Central memory CD4-positive, alpha-beta T cell (primary cell): ENCODE data around the gene SPATA31C2.
A peak's percentile ranks its signal among the peaks of the same experiment; 100 is the strongest.
"Not testable (repeated sequence)": the region's sequence is repeated elsewhere in the genome, so short reads cannot be mapped to it uniquely, and the experiment has no call there.

ENCODE experiments used
- DNase-seq: peaks from one replicate; pipeline ENCODE4 v3.0.0; 2022
- total RNA-seq, 3 experiments: gene quantifications; one replicate each; lab custom pipeline; 2026; lab: John Stamatoyannopoulos, UW

SPATA31C2 gene
- 0 reads per million in 3 experiments for total RNA-seq

DNA sequence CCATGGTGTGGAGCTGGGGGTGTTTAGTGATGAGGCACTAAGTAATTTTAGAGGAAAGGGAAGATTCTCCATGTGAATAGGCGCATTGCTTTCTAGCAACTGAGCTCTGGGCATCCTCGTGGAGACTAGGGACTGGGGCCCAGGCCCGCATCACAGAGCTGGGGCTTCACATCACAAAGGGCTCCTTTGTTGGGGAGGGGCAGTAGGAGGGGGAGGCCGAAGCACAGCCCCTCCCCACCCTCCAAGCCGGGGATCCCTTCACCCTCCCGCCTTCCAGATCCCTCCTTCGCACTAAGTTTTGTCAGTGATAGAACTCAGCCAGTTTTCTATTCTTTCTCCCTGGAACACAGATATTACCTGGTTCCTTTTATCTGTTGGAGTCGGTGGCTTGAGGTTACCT lies at the start of gene SPATA31C2:
SPATA31C2 (minus strand) TSS at position 101 of the 400 bp plus-strand sequence; CDS start at position 72, 29 bp downstream.
- DNase-seq, result not testable (repeated sequence)

DNA sequence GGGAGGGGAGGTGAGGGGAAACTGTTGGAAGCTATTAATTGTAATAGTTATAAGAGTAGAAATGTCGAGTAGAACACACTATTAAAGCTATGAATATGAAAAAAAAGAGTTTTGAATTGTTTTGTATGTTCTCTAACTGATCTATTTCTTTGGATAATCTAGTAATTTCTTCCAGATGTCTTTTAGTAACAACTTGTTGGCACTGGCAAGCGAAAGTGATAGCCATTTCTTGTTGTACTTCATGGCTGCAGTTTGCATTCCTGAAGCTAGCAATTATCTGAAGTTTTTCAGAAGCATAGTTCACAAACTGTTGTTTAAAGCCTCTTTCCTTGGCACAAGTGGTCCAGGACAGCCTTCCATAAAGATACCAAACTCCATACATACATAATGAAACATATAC lies 49.4 kb upstream of the SPATA31C2 start:
- DNase-seq, result no peak

DNA sequence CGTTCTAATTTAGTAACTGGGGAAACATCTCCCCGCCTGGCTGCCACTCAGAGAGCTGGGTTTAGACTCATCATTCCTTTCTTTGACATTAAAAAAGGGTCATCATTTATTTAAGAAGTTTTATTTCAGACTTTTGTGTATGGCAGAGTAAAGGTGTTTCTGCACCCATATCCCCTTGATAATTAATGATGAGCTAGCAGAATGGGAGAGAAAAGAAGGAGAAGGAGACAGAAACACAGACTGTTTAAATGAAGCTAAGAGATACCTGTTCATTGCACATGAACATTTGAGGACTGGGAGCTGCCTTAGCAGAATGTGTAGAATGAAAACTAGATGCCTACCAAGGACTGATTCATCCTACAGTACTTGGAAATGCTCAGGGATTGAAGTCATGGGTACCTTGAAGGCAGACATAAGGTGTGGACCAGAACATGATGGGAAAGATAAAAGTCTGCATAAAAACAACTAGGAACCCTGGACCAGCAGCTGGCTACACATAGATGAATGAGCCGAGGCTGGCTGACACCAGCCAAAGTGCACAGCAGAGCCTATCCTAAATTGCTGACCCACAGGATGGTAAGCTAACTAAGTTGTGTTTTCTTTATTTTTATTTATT lies 48.3 kb upstream of the SPATA31C2 start:
- no peak for DNase-seq

DNA sequence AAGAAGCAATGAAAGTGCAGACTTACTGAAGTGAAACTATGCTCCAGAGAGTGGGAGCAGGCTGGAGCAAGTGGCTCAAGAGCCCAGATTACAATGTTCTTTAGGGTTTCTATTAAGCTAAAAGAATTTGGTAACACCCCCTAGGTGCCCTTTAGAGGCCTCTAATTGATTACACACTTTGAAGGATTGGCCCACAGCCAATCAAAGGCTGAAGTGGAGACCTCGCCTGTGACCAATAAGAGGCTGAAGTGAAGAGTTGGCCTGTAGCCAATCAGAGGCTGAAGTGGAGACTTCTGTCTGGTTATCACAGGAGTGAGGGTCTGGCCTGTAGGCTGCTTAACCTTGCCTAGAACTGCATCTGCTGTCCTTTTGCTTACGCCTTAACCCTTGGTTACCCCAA lies 46.7 kb upstream of the SPATA31C2 start:
- DNase-seq, result no peak

DNA sequence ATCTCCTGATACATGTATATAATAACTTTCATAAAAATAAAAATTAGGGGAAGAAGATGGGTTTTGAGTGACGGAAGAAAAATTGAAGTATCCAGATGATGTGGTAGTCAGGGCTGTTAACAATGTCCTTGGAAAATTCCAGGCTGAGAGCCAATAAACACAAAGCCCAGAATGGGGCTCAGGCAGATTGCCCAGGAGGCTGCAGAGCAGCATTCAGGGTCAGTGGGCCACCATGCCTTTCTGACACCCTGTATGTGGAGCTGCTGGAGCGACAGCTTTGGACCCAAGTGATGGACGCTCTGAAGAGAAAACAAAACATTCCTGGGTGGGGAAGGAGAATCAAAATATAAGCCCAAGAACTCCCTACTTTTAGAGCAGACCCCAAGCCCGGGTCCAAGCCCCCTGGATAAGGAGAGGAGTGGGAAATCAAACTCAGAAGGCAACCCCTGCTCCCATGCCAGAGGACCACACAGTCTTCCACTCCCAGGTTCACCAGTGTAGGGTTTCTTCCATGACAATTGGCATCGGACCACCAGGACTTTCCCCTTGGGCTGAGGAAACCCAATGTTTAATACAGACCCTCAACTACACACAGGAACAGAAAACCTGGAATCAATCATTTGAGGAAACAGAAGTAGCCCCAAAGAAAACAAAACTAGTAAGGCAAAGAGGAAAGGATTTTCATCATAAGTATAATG lies 45.7 kb upstream of the SPATA31C2 start:
- DNase-seq, result no peak

DNA sequence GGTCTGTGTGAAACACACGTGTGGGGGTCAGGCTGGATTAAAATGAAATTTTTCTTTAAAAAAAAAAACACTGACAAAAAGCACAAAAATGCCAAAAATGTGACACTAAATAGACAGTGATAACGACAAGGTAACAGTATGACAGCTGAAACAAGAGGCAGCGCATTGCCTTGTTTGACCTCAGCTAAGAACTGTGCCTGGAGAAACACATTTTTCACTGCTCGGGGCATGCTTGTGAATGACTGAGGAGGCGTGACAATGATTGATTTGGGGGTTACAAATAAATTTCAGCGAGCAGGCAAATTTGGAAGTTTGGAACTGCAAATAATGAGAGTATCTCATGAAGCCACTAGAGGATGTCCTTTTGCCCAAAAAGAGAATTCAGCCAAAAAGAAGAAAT lies 44.2 kb upstream of the SPATA31C2 start:
- no peak for DNase-seq

DNA sequence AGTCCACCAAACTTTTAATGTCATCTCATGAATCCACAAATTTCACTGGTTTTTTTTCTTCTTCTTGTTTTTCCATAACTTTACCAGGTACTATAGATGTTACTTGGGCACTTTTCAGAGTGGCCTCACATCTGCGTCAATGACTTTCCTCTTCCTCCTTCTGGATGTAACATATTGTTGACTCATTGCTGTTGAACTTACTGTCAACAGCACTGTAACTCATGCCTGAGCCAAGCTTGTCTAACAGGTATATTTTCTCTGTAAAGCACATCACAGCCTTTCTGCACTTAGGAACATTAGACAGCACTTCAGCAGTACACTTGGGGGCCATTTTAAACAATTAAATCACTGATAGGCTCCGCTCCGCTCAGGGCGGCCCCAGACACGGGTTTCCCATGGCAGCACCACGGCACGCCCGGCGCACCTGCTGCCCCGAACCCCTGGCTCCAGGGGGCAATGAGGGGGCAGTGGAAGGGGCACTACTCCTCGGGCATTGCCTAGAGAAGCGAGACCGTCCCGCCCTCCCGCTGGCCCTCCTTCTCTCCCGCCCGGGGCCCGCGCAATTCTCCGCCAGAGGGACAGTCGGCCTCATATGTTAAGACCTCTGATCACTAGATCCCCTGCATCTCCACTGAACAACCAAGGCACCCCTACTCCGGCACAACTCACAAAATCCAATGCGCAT lies 41.9 kb upstream of the SPATA31C2 start:
- no peak for DNase-seq

DNA sequence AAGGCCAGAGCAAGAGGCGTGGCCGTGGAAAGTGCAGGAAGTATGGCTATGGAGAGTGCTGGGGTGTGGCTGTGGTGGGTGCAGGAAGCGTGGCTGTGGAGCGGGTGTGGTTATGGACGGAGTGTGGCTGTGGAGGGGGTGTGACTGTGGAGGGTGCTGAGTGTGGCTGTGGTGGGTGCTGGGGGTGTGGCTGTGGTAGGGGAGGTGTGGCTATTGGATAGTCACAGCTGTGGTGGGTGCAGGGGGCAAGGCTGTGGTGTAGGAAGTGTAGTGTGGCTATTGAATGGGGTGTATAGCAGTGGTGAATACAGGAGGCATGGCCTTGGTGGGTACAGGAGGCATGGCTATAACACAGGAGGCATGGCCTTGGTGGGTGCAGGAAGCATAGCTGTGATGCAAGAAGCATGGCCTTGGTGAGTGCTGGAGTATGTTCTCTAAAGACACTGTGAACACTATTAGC lies 40.8 kb upstream of the SPATA31C2 start:
- DNase-seq, result no peak

DNA sequence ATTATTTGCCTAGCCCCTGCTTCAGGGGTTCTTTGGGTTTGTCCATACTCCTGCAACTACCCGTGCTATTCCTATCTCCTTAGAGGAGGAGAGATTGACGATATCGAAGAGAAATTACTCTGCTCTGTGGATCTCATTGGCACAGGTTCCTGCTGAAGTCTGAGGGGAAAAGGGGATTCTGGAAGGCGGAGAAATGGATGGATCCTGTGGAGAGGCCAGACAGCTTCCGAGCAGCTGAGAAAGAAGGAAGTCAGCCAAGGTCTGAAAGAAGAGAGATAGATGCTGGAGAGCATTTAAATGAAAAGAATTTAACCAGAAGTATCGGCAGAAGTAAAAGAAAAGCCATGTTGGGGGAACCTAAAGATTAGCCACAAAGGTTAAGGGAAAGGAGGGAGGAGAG lies 40.4 kb upstream of the SPATA31C2 start:
- DNase-seq, result no peak

DNA sequence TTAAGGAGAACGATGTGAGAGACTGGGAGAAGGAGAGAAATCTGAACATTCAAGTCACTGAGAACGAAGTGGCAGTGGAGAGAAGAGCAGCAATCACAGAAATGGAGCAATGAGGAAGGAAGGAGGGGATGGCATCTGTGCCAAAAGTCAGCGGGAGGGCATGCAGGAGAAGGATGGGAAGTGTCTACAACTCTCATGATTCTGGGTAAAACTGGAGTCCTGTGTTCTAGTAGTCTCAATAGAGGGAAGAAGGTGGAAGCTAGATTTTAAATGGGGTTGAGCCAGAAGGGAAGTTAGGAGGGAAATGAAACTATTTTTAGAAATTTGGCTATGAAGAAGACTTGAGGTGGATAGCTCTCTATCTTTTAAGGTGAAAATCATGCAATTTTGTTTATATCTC lies 39.1 kb upstream of the SPATA31C2 start:
- no peak for DNase-seq

DNA sequence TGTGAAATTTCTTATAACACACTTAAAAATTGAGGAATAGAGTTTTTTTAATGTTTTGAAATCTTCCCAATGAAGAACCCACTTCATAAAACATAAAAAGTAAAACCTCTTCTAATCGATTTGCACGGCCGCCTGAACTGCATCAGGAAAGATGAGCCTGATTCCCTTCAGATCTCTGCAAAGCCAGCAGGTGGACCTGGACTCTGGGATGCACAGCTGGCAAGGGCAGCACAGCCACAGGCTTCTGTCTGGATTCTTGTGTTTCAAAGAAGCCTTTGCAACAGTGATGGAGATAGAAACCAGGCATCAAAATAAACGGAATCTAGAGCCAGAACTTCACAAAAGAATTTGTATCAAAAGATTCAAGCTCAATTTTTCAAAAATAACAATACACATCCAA lies 36.0 kb upstream of the SPATA31C2 start:
- no peak for DNase-seq

DNA sequence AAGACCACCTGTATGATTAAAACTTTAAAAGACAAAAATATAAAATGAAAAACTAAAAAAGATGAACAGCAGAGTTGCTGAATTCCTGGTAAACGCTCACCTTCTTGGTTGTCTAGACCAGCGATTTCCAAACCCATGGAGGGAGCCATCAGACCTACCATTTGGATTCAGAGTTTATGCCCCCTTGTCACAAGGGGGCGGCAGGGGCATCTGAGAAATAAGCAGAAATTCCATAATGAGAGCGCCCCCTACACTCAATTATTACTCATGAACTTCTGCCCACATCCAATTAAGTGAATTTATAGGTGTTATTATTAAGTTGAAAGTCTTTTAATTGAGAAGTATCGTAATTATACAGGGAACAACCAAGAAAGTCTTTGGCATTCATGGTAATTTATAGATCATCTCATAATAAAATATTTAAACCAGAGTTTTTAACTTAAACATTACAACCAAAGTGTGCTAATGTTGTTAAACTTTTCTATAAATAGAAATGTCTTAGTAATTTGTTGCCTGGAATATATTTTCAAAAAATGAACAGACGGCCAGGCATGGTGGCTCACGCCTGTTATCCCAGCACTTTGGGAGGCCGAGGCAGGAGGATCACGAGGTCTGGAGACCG lies 35.2 kb upstream of the SPATA31C2 start:
- DNase-seq, result peak; percentile 43

DNA sequence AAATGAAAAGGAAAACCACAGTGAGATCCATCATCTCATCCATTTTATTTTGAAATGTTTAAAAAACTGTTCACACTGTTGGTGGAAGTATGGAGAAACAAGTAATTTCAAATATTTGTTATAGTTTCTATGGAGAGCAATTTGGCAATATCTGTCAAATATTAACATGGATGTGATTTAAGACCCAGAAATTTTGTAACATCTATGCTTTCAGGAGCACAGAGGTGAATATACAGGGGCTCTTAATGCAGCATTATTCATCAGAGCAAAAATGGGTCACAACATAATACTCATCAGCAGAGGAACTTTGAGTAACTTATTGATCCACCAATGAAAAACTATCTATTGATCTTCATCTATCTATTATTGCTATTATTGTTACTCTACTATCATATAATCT lies 31.4 kb upstream of the SPATA31C2 start:
- DNase-seq, result no peak

DNA sequence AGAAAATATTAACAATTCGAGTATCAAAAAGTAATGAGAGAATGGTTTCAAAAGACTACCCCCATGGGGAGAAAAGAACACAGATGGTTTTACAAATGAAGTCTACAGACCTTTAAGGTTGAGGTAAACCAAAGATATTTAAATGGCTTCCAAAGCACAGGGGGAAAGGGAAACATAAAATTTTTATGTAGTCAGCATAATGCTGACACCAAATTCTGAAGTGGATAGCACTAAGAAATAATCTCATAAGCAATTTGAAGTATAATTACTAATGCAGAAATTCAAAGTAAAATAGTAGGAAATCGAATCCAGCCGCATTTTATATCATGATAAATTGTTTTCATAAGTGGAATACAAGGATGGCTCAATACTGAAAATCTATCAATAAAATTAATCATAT lies 30.3 kb upstream of the SPATA31C2 start:
- DNase-seq, result no peak

DNA sequence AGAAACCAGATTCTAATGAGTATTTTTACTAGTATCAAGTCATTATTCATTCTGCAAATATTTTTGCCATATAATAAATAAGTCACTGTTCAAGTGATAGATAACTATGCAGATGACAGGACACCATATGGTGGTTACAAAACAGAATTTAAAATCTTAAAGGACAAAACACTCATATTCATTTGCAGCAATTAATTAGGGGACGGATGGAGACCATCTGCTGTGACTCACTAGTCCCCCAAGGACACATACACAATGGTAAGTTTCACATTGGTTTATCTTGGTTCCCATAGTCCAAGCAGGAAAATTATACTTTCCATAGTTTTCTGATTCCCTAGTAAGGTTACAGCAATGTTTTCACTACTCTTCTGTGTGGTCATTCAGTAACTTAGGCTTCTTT lies 28.4 kb upstream of the SPATA31C2 start:
- DNase-seq, result no peak

DNA sequence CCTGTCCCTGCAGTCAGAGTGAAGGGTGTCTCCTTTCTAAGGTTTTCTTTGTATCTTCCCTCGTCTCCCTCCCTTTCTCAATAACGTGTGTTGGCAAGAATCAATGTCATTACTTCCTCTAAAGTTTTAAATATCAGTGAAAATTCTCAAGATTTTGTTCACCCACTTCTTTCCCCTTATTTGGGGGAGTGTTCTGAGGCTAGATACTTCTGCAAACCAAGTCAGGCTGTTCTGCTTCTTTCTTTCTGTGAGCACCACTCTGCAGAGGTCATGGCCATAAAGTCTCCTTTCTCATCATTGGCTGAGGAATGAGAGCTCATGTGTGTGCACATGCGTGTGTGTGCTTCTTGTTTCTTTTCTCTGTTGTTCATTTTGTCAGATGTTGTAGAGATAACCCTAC lies 26.6 kb upstream of the SPATA31C2 start:
- DNase-seq, result no peak

DNA sequence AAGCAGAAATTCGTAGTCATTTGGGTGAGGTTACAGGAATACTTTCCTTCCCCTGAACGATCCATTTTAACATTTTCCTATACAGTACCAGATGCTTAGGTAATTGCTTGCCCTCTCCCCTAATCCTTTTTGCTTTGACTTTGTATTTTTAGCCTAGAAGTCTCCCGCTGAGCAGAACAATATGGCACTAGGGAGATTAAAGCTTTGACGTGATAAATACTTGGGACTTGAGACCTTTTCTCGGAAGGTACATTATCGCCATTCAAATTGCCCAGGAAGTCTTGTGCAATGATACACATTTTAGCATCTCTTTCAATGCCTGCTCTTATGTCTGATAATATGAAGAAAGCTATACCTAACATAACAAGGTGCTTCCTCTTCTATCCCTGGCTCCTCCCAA lies 22.9 kb upstream of the SPATA31C2 start:
- no peak for DNase-seq

DNA sequence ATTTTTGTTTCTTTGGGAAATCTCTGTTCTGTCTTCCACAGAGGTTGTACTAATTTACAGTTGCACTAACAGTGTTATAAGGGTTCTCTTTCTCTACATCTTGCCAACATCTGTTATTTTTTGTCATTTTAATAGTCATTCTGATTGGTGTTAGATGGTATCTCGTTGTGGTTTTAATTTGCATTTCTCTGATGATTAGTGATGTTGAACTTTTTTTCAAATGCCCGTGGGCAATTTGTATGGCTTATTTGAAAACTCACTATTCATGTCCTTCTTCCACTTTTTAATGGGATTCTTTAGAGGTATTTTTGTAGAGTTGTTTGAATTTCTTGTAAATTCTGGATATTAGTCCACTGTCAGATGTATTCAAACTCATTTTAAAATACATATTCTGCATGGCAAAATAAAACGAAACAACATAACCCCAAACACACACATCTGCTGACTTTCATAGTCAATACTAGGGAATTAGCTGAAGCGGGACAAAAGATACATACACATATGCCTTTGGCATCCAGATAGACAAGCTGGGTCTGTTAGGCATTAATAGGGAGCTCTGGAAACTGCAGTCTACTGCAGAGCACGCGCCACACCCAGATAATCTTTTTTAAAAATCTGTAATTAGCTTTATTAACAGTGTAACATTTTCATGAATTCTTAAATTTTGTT lies 5.8 kb upstream of the SPATA31C2 start:
- no peak for DNase-seq

DNA sequence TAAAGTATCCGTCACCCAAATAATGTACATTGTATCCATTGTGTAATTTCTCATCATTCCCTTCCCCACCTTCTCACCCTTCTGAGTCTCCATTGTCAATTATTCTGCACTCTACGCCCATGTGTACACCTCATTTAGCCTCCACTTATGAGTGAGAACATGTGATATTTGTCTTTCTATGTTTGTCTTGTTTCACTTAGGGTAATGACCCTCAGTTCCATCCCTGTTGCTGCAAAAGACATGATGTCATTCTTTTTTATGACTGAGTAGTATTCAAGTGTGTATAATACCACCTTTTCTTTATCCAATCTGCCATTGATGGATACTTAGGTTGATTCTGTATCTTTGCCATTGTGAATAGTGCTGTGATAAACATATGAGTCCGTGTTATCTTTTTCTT lies 4.9 kb upstream of the SPATA31C2 start:
- DNase-seq, result no peak

DNA sequence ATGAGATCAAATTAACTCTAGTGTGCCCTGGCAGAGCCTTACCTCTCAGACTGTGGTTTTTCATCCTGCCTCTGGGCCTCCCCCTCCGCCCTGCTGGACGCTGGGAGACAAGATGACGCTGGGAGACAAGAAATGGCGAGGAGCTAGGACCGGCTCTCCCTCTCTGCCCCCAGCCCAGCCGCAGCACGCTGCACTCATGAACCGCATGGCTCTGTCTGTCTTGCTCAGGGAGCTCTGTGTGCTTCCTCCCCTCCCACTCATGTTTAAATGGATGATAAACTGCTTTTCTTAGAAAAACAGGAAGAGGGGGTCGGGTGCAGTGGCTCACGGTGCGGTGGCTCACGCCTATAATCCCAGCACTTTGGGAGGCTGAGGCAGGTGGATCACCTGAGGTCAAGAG lies 4.7 kb downstream of the SPATA31C2 start:
- not testable (repeated sequence) for DNase-seq

DNA sequence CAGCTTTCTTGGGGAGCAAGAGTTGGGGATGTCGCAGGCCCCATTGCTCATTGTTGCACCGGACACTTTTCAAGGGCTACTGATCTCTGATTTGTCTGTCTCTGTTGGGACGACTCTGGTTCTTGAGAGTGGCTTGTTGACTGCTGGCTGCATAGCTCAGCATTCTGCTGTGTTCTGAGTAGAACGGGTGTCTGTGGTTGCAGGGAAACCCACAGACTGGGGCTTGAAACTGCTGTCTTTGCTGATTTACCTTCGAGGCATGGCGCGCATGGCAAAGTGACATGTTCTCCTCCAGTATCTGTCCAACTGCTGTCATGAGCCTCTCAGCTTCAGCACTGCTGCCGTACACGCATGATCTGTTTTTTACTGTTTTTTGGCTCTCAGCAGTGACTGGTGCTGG lies 8.7 kb downstream of the SPATA31C2 start:
- DNase-seq, result not testable (repeated sequence)

DNA sequence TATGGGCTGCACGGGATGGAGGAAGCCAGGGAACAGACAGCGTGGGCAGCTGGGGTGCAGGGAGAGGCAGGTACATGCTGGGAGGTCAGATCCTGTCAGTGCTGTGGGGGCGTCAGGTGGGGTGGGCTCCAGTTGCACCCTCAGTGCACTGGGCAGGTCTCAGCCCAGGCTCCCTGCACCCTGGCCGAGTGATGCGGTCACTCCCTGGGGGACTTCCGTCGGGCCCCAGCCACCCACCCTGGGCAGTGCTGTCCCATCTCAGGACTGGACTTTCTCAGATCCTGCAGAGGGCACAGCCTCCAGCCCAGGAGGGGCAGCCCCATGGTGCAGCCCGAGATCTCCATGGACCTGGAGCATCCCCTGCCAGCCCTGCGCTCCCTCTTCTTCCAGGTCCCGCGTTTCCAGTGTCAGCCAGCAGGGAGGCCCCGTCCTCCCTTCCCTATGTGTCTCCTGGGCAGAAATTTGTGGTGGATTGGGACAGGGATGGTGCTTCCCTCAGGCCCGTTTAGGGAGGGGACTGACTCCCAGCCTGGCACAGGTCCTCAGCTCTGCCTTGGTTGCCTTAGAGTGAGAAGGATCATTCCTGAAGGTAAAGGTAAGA lies 10.5 kb downstream of the SPATA31C2 start:
- DNase-seq, result not testable (repeated sequence)

DNA sequence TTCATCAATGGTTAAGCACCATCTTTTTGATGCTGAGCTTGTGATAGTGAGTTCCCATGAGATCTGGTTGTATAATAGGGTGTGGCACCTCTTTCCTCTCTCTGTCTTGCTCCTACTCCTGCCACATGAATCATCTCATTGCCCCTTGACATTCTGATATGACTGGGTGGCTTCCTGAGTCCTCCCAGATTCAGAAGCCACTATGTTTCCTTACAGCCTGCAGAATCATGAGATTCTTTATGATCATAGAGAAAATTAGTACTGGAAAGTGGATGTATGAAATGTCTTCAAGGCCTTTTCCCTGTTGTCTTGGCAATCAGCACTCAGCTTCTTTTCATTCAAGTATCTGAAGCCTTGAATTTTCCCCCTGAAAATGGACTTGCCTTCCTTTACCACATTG lies 14.9 kb downstream of the SPATA31C2 start:
- DNase-seq, result not testable (repeated sequence)
